M059J (cell line): ENCODE measurements around the gene EGFL8. TPM values are rescaled to one million over a fixed set of nuclear protein-coding genes. Genes with fewer than 3 reads are reported as not detected.
"Not testable (repeated sequence)": the region's sequence is repeated elsewhere in the genome, so short reads cannot be mapped to it uniquely, and the experiment has no call there.

Experiments used
- DNase-seq: peaks from one replicate; pipeline ENCODE4 v3.0.0-alpha.2; 2012; ENCODE audit warnings: low read depth
- total RNA-seq: library from RNA; depleted of rRNA; stranded (reverse); fragments of >200 nt; shearing (Covaris generic); gene quantifications from 2 replicates; pipeline ENCODE4 v1.2.3, GENCODE V29; 2014

Gene EGFL8
- total RNA-seq, 1 experiment from 2014 or later = 1.6 TPM

DNA sequence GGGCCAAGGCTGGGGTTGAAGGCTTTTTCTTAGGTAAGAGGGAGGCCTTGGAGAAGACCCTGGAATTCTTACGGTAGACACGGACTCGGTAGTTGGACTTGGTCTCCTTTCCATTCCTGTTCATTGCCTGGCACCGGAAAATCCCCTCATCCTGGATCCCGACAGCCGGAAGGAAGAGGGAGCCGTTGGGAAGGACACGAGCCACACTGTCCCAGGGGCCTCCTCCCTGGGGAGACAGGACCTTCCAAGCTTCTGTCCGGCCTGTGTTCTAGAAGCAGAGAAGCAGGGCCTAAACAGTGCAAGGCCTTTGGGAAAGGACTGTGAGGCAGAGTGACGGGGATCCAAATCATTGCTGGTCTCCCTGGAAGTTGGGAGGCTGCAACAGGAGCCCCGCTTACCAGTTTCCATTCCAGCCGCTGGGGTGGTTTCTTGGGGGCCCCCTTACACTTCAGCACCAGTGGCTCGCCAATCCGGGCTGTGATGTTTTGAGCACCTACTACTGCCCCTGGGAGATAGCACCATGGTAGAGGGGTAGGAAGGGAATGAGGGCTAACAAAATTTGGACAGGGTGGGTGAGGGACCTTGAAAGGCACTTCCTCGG lies 19.2 kb downstream of the EGFL8 start:
- no peak for DNase-seq

- no peak for DNase-seq
These were observed 19.8 kb downstream of the EGFL8 start, which contains the start of gene AGER for GRCh38 chr6:32184084-32184640. AGER (minus strand) TSS chr6:32184253; CDS start chr6:32184222, 31 bp downstream.

- DNase-seq = peak; percentile 81
These were observed 21.3 kb downstream of the EGFL8 start for GRCh38 chr6:32185681-32186131.

DNA sequence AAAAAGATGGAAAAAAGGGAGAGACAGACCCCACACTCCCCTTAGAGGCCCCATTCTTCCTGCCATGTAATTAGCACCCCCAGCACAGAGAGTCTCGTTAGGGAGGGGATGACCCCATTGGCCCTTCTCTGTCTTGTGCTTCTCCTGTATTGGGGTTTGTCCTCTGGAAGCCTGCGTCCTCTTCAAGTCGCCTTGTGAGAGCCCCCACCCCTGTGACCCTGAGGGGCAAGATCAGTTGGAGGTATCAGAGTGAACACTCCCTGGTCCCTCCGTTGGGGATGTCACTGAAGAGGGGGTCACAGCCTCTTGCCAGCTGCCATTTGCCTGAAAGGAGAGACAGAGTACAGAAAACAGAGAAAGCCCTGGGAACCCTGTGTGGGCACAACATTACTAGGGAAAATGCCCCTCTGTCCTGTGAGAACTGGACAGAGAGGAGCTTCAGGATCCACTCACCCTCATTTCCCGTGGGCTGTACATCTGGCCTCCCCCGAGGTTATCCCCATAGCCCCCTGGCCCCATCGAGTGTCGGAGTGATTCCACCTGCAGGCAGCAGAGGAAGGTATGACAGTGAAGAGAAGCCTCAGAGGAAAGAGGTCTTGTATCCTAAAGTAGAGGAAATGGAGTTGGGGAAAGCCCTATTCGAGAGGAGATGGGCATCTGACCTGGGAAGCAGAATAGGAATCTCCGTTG lies 21.9 kb downstream of the EGFL8 start:
- not testable (repeated sequence) for DNase-seq

DNA sequence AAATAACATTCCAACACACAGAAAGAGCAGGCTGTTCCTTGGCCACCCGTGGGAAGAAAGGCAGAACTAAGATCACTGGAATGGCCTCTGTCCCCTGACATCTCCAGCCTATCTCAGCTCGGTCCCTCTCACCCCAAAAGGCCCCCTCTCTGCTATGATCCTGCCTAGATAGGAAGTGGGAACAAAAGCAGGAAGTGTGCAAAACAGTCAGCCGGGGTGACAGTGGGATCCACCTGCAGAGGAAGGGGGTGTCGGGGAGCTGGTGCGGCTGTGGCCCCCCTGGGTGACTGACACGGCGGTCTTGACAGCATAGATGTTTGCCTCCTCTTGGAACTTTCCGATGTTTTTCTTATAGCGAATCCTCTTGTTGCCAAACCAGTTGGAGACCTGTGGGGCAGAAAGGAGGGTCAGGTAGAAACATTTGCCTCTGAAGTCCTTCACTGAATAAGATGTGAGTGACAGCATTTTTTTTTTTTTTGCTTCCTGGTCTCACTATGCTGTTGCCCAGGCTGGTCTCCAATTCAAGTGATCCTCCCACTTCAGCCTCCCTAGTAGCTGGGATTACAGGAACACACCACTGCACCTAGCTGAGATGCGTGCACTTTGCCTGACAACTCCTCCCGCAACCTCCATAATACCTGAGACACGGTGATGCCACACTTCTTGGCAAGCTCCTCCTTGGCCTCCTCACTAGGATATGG lies 22.8 kb downstream of the EGFL8 start:
- DNase-seq = no peak

GRCh38 chr6:32187725-32188380 lies 23.5 kb downstream of the EGFL8 start:
- not testable (repeated sequence) for DNase-seq

DNA sequence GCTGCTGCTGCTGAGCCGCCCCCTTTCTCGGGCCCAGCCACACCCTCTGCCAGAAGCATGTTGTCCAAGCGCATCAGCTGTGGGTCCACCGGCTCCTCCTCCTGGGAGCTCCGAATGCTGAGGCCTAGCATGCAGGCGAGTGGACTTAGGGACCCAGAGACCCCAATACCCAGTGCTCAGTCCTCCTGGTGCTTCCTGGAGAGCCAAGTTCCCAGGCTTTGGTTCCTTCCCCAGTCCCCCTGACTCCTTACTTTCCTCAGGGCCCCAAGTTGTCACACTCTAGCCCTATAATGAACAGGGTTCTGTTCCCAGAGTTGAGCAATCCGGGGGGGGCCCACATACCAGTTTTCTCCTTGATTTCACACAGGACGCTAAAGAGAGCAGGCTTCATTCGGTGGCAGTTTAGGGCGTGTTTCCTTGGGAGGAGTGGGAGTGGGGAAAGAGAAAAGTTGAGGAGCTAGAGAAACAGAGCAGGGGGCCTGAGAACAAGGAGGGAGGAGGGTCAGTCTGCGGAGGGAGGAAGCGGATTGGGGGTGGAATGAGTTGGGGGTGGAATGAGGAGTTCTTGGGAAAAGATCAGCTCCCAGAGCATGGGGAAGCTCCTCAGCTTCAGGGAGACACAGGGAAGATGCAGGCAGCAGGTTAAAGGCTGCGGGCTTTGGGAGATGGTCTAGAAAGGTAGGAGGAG lies 24.1 kb downstream of the EGFL8 start:
- DNase-seq = no peak

DNA sequence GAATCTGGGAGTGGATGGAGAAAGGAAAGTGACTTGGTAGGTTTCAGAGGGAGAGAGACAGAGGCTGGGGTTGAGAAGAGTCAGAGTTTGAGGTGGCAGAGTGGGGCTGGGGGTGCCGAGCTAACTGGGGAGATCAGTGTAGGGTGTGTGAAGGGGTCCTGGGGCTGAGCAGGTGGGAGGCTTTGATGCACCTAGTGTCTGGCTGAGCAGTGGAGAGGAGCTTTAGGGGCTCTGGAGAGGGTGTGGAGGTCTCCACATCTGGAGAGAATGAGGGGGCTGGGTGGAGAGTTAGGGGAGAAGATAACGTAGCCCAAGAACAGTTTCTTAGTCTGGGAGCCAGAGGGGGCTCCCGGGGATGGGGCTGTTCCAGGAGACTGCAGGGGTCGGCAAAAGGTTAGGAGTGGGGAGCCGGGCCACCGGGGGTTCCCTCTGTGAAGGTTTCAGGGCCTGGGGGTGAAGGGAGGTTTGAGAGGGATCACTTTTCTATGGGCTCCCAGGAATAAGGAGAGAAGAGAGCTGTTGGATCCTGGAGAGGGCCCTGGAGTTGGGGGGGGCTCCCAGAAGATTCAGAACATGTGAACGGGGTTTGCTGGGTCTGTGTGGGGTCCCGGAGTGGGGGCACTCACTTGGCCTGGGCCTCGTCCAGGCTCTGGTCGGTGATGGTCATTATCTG lies 24.8 kb downstream of the EGFL8 start:
- DNase-seq = no peak

DNA sequence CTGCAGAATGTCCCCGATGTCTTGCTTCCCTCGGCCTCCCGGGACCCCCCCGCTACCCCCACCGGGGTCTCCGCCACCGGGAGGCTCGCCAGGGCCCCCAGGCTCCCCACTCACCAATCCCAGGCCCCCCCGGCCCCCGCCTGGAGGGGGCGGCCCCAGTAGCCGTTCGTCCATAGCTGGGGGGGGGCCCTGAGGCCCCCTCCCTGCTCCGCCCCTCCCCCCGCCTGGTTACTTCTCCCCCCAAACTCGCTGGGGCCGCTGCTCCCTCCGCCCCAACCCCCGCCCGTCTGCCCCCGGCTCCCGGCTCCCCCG lies 25.3 kb downstream of the EGFL8 start:
- no peak for DNase-seq

DNA sequence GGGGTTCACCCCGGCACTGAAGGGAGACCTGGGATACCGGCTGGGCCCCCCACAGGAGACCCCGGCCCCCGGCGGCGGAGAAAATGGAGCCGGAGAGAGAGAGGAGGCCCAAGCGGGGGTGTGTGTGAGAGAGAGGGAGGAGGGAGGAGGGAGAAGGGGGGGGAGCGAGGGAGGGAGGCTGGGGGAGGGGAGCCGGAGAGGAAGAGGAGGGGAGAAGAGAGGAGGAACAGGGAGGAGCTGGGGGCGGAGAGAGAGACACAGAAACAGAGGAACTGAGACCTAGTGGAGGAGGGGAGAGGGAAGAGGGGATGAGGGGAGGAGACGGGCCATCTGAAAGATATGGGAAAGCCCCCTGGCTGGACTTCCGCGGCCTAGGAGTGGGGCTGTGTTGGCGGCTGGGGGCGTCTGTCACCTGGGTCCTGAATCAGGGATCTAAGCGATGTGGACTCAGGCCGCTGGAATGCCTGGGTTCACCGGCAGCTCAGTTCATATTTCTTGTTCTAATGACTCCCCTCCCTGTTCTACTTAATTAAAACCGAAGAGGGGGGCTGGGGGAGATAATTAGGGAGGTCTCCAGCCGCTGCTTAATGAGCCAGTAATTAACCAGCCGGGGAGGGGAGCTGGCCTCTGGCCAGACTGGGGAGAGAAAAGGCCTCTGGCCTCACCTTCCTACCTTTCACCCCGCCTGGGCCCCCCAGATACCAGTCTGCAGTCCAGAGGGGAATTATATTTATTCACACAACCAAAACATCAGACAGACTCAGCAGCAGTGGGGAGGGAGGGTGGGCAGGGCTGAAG lies 25.9 kb downstream of the EGFL8 start, which contains the start of gene PBX2:
Gene PBX2 (minus strand): TSS at position 149 of the 798 bp plus-strand sequence. CDS start 287 bp downstream, outside the sequence.
- DNase-seq = peak; percentile 93

GRCh38 chr6:32190911-32191677 lies 26.7 kb downstream of the EGFL8 start:
- DNase-seq = no peak

DNA sequence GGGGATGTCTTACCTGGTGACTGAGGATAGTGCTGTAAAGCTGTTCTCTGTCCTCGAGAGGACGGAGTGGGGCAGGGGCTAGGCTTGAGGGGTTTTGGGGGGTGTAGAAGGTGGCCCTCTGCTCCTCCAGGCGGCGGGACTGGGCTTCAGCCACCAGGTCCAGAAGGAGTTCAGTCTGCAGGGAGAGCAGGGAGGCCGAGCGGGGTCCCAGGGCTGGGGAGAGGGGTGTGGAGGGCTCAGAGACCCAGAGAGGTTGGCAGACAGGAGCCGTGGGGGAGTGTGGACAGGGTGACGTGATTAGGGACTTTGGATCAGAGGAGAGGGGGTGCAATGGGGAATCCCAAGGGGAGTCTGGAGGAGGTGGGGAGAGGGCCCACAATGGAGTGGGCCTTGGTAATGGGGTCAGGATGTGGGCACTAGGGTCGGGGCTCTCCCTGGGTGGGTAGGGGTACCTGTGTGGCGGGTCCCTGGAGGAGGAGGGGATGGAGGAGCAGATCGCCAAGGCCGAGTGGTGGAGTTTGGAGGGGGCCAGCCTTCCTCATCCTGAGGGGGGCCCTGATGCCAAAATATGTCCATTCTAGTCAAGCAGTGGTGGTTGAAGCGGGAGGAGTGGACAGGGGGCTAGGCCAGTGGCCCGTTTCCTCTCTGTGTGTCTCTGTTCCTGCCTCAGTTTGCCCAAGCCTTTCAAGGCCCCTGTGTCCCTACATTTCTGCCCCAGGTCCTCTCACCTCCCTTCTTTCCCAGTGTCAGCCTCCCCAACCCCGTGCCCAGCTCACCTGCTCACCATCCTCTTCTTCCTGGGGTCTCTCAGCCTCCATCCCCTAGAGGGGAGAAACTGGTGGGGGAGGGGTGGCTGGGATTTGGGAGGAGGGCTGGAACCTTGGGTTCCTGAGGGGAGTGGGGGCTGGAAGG lies 27.6 kb downstream of the EGFL8 start:
- no peak for DNase-seq

DNA sequence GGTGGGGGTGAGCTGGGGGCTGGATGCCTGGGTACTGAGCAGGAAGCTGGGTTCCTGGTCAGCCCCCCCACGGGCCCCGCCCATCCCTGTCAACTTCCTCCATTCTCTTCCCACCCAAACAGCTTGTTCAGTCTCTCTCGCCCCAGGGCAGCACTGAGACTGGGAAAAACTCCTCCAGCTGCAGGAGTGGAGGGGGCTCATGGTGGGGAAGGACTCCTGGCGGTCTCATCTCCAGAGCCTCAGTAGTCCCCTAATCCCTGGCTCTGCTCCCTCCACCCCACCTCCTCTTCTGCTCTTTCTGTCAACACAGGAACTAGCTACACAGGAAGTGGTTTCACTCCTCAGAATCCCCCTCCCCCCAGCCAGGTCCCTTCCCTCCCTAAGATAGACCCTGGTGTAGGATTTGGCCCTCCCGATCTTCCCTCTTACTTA lies 28.2 kb downstream of the EGFL8 start, which contains the start of gene GPSM3:
Gene GPSM3 (minus strand): TSS at position 36 of the 432 bp plus-strand sequence. CDS start 130 bp downstream, outside the sequence.
- DNase-seq = peak; percentile 51

GRCh38 chr6:32193096-32193495 lies 28.7 kb downstream of the EGFL8 start:
- not testable (repeated sequence) for DNase-seq

GRCh38 chr6:32194388-32194787 lies 30.0 kb downstream of the EGFL8 start:
- no peak for DNase-seq

GRCh38 chr6:32194825-32195651 lies 30.6 kb downstream of the EGFL8 start:
- DNase-seq = peak; percentile 67

- DNase-seq = peak; percentile 100
These were observed 31.2 kb downstream of the EGFL8 start for GRCh38 chr6:32195652-32195901.
